ENCODE measurements around the gene PAX7.

Gene PAX7

GRCh38 chr1:18697541-18697940 lies 66.9 kb downstream of the PAX7 start:
- Histone ChIP-seq H3K36me3 (ENCODE audit: insufficient read depth, insufficient read length, low read length) (no peaks in the 10 kb centered on the region), H3K4me3 (ENCODE audit: insufficient read length, low read depth) (no peak overlapping the region), H3K9me3 (ENCODE audit: insufficient read depth, low read length) (no peaks in the 10 kb centered on the region), H3K27me3 (ENCODE audit: insufficient read depth, insufficient read length) (peaks cover 26% of the 10 kb centered on the region), H3K9ac (ENCODE audit: insufficient read length, low read depth) (no peak overlapping the region), H3K4me1 (ENCODE audit: insufficient read depth, insufficient read length) (peaks cover 6% of the 10 kb centered on the region)
- no peak for DNase-seq (ENCODE audit: low read depth, low spot score)
- no peak for TF ChIP-seq ZNF274 (IDR thresholded peaks at IDR 0.05; ENCODE audit: low read depth, low read length)
- no peak for TF ChIP-seq YY1 (IDR thresholded peaks at IDR 0.05; ENCODE audit: insufficient read depth, insufficient read length)
- TF ChIP-seq SUZ12 (IDR thresholded peaks at IDR 0.05; ENCODE audit: extremely low read depth, insufficient read depth, insufficient read length): no peak

DNA sequence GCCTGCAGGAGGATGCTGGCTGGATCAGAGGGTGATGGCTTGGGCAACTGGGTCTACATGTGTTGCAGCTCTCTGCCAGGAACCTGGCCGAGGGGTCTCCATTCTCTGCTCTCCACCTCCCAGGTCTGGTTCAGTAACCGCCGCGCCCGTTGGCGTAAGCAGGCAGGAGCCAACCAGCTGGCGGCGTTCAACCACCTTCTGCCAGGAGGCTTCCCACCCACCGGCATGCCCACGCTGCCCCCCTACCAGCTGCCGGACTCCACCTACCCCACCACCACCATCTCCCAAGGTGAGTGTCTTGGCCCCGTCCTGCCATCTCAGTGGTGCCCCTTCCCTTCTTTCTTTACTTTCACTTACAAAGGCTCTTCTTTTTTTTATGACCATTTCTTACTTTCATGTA lies 69.9 kb downstream of the PAX7 start:
- Histone ChIP-seq H3K9me3 (ENCODE audit: insufficient read depth, low read length) (no peaks in the 10 kb centered on the region), H3K36me3 (ENCODE audit: insufficient read depth, insufficient read length, low read length) (no peaks in the 10 kb centered on the region), H3K27me3 (ENCODE audit: insufficient read depth, insufficient read length) (peaks cover 12% of the 10 kb centered on the region), H3K4me1 (ENCODE audit: insufficient read depth, insufficient read length) (peaks cover 4% of the 10 kb centered on the region), H3K4me3 (ENCODE audit: insufficient read length, low read depth) (no peak overlapping the region), H3K9ac (ENCODE audit: insufficient read length, low read depth) (no peak overlapping the region)
- TF ChIP-seq SUZ12 (IDR thresholded peaks at IDR 0.05; ENCODE audit: extremely low read depth, insufficient read depth, insufficient read length): no peak
- no peak for TF ChIP-seq ZNF274 (IDR thresholded peaks at IDR 0.05; ENCODE audit: low read depth, low read length)
- no peak for TF ChIP-seq YY1 (IDR thresholded peaks at IDR 0.05; ENCODE audit: insufficient read depth, insufficient read length)
- no peak for DNase-seq (ENCODE audit: low read depth, low spot score)

GRCh38 chr1:18701183-18701582 lies 70.5 kb downstream of the PAX7 start:
- TF ChIP-seq SUZ12 (IDR thresholded peaks at IDR 0.05; ENCODE audit: extremely low read depth, insufficient read depth, insufficient read length): no peak
- TF ChIP-seq YY1 (IDR thresholded peaks at IDR 0.05; ENCODE audit: insufficient read depth, insufficient read length): no peak
- no peak for TF ChIP-seq ZNF274 (IDR thresholded peaks at IDR 0.05; ENCODE audit: low read depth, low read length)
- Histone ChIP-seq H3K36me3 (ENCODE audit: insufficient read depth, insufficient read length, low read length) (no peaks in the 10 kb centered on the region), H3K27me3 (ENCODE audit: insufficient read depth, insufficient read length) (peaks cover 9% of the 10 kb centered on the region)

GRCh38 chr1:18703041-18703621 lies 72.5 kb downstream of the PAX7 start:
- H3K9ac ChIP-seq (ENCODE audit: insufficient read length, low read depth): no peak overlapping the region
- no peaks in the 10 kb centered on the region for H3K36me3 ChIP-seq (ENCODE audit: insufficient read depth, insufficient read length, low read length)
- H3K9me3 ChIP-seq (ENCODE audit: insufficient read depth, low read length): no peaks in the 10 kb centered on the region
- H3K4me3 ChIP-seq (ENCODE audit: insufficient read length, low read depth): no peak overlapping the region
- TF ChIP-seq YY1 (IDR thresholded peaks at IDR 0.05; ENCODE audit: insufficient read depth, insufficient read length): no peak
- TF ChIP-seq SUZ12 (IDR thresholded peaks at IDR 0.05; ENCODE audit: extremely low read depth, insufficient read depth, insufficient read length): no peak
- H3K27me3 ChIP-seq (ENCODE audit: insufficient read depth, insufficient read length): no peaks in the 10 kb centered on the region
- no peak for DNase-seq (ENCODE audit: low read depth, low spot score)
- peaks cover 4% of the 10 kb centered on the region for H3K4me1 ChIP-seq (ENCODE audit: insufficient read depth, insufficient read length)

More at GRCh38 chr1:18701183-18701582, 70.5 kb downstream of the PAX7 start:
- Histone ChIP-seq H3K9ac (ENCODE audit: insufficient read length, low read depth) (no peak overlapping the region), H3K9me3 (ENCODE audit: insufficient read depth, low read length) (no peaks in the 10 kb centered on the region), H3K4me1 (ENCODE audit: insufficient read depth, insufficient read length) (peaks cover 4% of the 10 kb centered on the region), H3K4me3 (ENCODE audit: insufficient read length, low read depth) (no peak overlapping the region)
- no peak for DNase-seq (ENCODE audit: low read depth, low spot score)

GRCh38 chr1:18705811-18706210 lies 75.2 kb downstream of the PAX7 start:
- Histone ChIP-seq H3K4me1 (ENCODE audit: insufficient read depth, insufficient read length) (peaks cover 4% of the 10 kb centered on the region), H3K4me3 (ENCODE audit: insufficient read length, low read depth) (no peak overlapping the region), H3K9me3 (ENCODE audit: insufficient read depth, low read length) (no peaks in the 10 kb centered on the region), H3K9ac (ENCODE audit: insufficient read length, low read depth) (no peak overlapping the region), H3K27me3 (ENCODE audit: insufficient read depth, insufficient read length) (peaks cover 13% of the 10 kb centered on the region), H3K36me3 (ENCODE audit: insufficient read depth, insufficient read length, low read length) (no peaks in the 10 kb centered on the region)
- TF ChIP-seq YY1 (IDR thresholded peaks at IDR 0.05; ENCODE audit: insufficient read depth, insufficient read length): no peak
- TF ChIP-seq SUZ12 (IDR thresholded peaks at IDR 0.05; ENCODE audit: extremely low read depth, insufficient read depth, insufficient read length): no peak
- TF ChIP-seq ZNF274 (IDR thresholded peaks at IDR 0.05; ENCODE audit: low read depth, low read length): no peak
- no peak for DNase-seq (ENCODE audit: low read depth, low spot score)

DNA sequence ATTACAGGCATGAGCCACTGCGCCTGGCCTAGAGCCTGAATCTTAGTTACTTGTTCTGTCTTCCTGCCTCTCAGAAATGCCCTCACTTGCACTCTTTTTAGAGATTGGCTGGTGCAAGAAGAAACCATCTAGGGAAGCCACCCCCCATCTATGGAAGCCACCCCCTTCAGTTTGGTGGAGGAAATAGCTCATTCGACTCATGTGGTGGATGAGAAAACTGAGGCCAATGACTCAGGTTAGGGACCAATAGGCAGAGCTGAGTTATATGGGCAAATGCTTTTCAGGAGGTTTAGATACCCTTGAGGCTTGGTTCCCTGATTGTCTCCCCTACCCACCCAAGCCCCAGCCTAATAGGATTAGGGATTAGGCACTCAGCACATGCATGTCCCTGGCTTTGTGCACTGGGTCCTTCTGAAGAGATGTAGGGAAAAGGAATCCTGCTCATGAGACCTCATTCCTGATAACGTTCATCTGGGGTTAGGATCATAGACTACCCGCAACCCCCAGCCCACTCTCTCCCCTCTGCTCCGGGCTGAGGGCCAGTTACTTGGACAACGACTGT lies 77.1 kb downstream of the PAX7 start:
- Histone ChIP-seq H3K9ac (ENCODE audit: insufficient read length, low read depth) (no peak overlapping the region), H3K36me3 (ENCODE audit: insufficient read depth, insufficient read length, low read length) (no peaks in the 10 kb centered on the region), H3K27me3 (ENCODE audit: insufficient read depth, insufficient read length) (peaks cover 22% of the 10 kb centered on the region), H3K9me3 (ENCODE audit: insufficient read depth, low read length) (no peaks in the 10 kb centered on the region), H3K4me1 (ENCODE audit: insufficient read depth, insufficient read length) (peaks cover 4% of the 10 kb centered on the region), H3K4me3 (ENCODE audit: insufficient read length, low read depth) (no peak overlapping the region)
- TF ChIP-seq SUZ12 (IDR thresholded peaks at IDR 0.05; ENCODE audit: extremely low read depth, insufficient read depth, insufficient read length) (no peak), ZNF274 (IDR thresholded peaks at IDR 0.05; ENCODE audit: low read depth, low read length) (no peak), YY1 (IDR thresholded peaks at IDR 0.05; ENCODE audit: insufficient read depth, insufficient read length) (no peak)
- no peak for DNase-seq (ENCODE audit: low read depth, low spot score)

GRCh38 chr1:18710002-18710401 lies 79.4 kb downstream of the PAX7 start:
- TF ChIP-seq ZNF274 (IDR thresholded peaks at IDR 0.05; ENCODE audit: low read depth, low read length) (no peak), SUZ12 (IDR thresholded peaks at IDR 0.05; ENCODE audit: extremely low read depth, insufficient read depth, insufficient read length) (no peak), YY1 (IDR thresholded peaks at IDR 0.05; ENCODE audit: insufficient read depth, insufficient read length) (no peak)
- Histone ChIP-seq H3K9ac (ENCODE audit: insufficient read length, low read depth) (no peak overlapping the region), H3K36me3 (ENCODE audit: insufficient read depth, insufficient read length, low read length) (no peaks in the 10 kb centered on the region), H3K4me1 (ENCODE audit: insufficient read depth, insufficient read length) (no peaks in the 10 kb centered on the region), H3K4me3 (ENCODE audit: insufficient read length, low read depth) (no peak overlapping the region), H3K27me3 (ENCODE audit: insufficient read depth, insufficient read length) (peaks cover 29% of the 10 kb centered on the region), H3K9me3 (ENCODE audit: insufficient read depth, low read length) (no peaks in the 10 kb centered on the region)
- no peak for DNase-seq (ENCODE audit: low read depth, low spot score)
